Brain microvascular endothelial cell (primary cell): ENCODE measurements around the gene CBR3.

Source experiments
- DNase-seq: peaks from one replicate; pipeline ENCODE4 v3.0.0-alpha.2; 2020
- H3K27ac ChIP-seq: fragments of 250-450 bp; sonication (Bioruptor Pico); 2 replicates; pipeline ENCODE4 v1.5.1; 2020; ENCODE audit warnings: mild to moderate bottlenecking, moderate library complexity
- H3K27me3 ChIP-seq: fragments of 250-450 bp; sonication (Bioruptor Pico); replicated peaks from 2 replicates; pipeline ENCODE4 v1.5.1; 2020; ENCODE audit warnings: mild to moderate bottlenecking
- H3K36me3 ChIP-seq: fragments of 250-450 bp; sonication (Bioruptor Pico); replicated peaks from 2 replicates; pipeline ENCODE4 v1.5.1; 2020; ENCODE audit warnings: mild to moderate bottlenecking
- H3K4me3 ChIP-seq: 2 replicates; pipeline ENCODE4 v1.5.1; 2011; ENCODE audit warnings: low read depth, mild to moderate bottlenecking, control low read depth, low read length, moderate library complexity
- in situ Hi-C: cut with HindIII; loops from 2 replicates; pipeline ENCODE4 v1.10.0; 2017; ENCODE audit warnings: low sequenced_read_pairs, low pct_ligation_motif_present
- TF ChIP-seq, protein P1 (sequence below): IDR thresholded peaks from 2 replicates; pipeline ENCODE4 v1.5.1; 2011; ENCODE audit warnings: low read depth, mild to moderate bottlenecking, moderate library complexity, low read length, control low read depth, inconsistent platforms; ENCODE audit errors: missing control alignments

Gene CBR3

DNA sequence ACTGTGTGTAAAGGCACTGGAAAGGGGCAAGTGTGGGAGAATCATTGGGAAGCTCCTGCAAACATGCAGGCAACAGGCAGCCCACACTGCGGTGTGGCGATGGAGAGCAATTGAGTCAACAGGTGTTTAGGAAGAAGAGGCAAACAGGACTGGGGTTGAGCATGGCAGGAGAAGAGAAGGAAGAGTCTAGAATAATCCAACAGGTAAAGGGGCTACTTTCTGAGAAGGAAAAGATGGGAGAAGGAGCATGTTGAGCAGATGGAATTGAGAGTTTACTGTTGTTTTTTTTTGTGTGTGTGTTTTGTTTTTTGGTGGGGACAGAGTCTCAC is 25.9 kb downstream of the CBR3 start:
- Histone ChIP-seq H3K36me3 (no peaks in the 10 kb centered on the region), H3K27me3 (no peaks in the 10 kb centered on the region), H3K4me3 (no peak overlapping the region), H3K27ac (no peak overlapping the region)
- in situ Hi-C loops = no loop called here
- TF ChIP-seq, protein P1, sequence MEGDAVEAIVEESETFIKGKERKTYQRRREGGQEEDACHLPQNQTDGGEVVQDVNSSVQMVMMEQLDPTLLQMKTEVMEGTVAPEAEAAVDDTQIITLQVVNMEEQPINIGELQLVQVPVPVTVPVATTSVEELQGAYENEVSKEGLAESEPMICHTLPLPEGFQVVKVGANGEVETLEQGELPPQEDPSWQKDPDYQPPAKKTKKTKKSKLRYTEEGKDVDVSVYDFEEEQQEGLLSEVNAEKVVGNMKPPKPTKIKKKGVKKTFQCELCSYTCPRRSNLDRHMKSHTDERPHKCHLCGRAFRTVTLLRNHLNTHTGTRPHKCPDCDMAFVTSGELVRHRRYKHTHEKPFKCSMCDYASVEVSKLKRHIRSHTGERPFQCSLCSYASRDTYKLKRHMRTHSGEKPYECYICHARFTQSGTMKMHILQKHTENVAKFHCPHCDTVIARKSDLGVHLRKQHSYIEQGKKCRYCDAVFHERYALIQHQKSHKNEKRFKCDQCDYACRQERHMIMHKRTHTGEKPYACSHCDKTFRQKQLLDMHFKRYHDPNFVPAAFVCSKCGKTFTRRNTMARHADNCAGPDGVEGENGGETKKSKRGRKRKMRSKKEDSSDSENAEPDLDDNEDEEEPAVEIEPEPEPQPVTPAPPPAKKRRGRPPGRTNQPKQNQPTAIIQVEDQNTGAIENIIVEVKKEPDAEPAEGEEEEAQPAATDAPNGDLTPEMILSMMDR = no peak
- DNase-seq = no peak

DNA sequence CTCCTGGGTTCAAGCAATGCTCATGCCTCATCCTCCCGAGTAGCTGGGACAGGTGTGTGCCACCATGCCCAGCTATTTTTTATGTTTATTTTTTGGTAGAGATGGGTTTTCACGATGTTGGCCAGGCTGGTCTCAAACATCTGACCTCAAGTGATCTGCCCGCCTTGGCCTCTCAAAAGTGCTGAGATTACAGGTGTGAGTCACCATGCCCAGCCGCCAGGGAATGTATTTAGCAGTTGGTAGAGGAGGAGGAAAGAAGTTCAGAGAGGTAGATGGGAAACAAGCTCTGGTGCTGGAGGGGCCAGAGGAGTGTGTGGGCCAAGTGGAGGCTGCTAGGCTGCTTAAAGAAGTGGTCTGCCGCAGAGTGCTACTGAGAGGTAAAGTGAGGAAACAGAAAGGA is 27.8 kb downstream of the CBR3 start:
- Histone ChIP-seq H3K36me3 (no peaks in the 10 kb centered on the region), H3K27me3 (no peaks in the 10 kb centered on the region), H3K4me3 (no peak overlapping the region), H3K27ac (no peak overlapping the region)
- TF ChIP-seq, protein P1 = no peak
- in situ Hi-C loops = no loop called here
- no peak for DNase-seq

DNA sequence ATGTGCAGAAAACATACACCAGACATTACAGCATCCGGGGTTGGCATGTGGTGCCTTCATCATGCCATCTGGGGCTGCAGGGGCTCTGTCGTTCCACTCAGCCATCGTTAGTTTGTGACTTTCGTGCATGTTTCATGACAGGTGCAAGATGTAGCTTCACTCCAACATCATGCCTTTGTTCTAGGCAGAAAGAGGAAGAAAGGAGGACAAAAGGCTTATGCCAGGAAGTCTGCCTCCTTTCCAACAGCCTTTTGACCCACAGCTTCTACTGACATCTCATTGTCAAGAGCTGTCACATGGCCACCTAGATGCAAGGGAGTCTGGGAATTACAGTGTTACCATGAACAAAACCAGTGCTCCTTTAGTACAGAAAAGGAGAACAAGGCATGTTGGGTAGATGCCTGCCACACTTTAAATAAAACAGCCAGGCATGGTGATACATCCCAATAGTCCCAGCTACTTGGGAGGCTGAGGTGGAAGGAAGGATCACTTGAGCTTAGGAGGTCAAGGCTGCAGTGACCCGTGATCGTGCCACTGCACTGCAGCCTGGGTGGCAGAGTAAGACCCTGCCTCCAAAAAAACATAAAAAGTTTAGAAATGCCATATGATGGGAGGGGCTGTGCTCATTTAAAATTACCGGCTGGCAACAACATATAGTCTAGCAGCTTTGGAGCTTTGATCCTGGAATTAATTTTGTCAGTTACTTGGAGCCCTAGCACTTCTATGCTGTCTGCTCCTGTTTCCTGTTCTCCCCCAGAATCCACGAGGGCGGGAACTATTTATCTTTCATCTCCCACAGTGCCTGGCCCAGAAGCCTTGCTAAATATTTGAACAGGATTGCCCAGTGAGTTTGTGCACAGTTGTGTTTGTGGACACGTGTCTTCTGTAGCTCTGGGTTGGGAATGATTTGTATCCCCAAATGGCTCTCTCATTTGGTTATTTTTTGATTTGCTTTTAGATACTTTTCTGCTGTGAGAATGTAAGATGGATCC is 29.2 kb downstream of the CBR3 start:
- no peaks in the 10 kb centered on the region for H3K36me3 ChIP-seq
- in situ Hi-C loops = no loop called here
- H3K4me3 ChIP-seq = no peak overlapping the region
- TF ChIP-seq, protein P1 = no peak
- no peaks in the 10 kb centered on the region for H3K27me3 ChIP-seq
- DNase-seq = no peak
- H3K27ac ChIP-seq = no peak overlapping the region

DNA sequence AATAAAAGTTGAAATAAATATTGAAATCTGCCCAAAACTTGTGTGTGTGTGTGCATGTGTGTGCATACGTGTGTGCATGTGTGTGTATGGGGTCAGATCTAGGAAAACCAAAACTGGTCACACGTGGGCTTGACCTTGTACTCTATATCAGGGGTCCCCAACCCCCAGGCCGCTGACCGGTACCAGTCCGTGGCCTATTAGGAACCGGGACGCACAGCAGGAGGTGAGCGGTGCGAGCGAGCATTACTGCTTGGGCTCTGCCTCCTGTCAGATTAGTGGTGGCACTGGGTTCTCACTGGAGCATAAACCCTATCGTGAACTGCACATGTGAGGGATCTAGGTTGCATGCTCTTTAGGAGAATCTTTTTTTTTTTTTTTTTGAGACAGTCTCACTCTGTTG is 30.5 kb downstream of the CBR3 start:
- Histone ChIP-seq H3K27me3 (no peaks in the 10 kb centered on the region), H3K4me3 (no peak overlapping the region), H3K27ac (no peak overlapping the region), H3K36me3 (peaks cover 2% of the 10 kb centered on the region)
- in situ Hi-C loops = no loop called here
- DNase-seq = no peak
- TF ChIP-seq, protein P1 = no peak

DNA sequence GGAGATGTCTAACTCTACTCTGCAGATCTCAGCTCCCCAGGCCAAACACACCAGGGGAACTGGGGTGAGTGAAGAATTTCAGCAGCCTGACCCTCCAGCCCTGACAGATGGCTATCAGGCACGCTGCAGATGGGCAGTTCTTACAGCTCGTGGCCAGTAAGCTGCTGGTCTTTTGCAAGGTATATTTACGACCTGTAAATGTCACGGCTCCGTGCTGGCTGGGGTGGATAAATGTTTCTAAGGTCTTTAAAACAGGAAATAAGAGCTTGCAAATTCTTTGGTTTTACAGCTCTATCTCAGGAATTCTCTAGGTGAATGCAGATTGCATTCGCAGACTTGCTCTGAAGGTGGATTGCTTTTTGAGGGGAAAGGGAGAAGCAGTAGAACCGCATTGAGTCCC is 31.8 kb downstream of the CBR3 start:
- DNase-seq = no peak
- Histone ChIP-seq H3K27me3 (no peaks in the 10 kb centered on the region), H3K27ac (no peak overlapping the region), H3K36me3 (peaks cover 2% of the 10 kb centered on the region), H3K4me3 (no peak overlapping the region)
- TF ChIP-seq, protein P1 = no peak
- in situ Hi-C loops = no loop called here
